Endometrial microvascular endothelial cells (primary cell): Measurements from ENCODE around the gene MUS81. TPM values are rescaled to one million over a fixed set of nuclear protein-coding genes. Genes with fewer than 3 reads are reported as not detected.
"Not testable (repeated sequence)": the region's sequence is repeated elsewhere in the genome, so short reads cannot be mapped to it uniquely, and the experiment has no call there.

ENCODE experiments used
- in situ Hi-C: cut with HindIII; loops from 2 replicates; pipeline ENCODE4 v1.10.0; 2017; ENCODE audit warnings: low sequenced_read_pairs, low pct_unique_long_range_greater_than_20kb; ENCODE audit errors: inconsistent ontology term
- total RNA-seq: library from RNA; depleted of rRNA; stranded (reverse); fragments of >200 nt; gene quantifications from one replicate; pipeline ENCODE4 v1.2.3, GENCODE V29; 2015; ENCODE audit errors: inconsistent ontology term

Gene MUS81, protein sequence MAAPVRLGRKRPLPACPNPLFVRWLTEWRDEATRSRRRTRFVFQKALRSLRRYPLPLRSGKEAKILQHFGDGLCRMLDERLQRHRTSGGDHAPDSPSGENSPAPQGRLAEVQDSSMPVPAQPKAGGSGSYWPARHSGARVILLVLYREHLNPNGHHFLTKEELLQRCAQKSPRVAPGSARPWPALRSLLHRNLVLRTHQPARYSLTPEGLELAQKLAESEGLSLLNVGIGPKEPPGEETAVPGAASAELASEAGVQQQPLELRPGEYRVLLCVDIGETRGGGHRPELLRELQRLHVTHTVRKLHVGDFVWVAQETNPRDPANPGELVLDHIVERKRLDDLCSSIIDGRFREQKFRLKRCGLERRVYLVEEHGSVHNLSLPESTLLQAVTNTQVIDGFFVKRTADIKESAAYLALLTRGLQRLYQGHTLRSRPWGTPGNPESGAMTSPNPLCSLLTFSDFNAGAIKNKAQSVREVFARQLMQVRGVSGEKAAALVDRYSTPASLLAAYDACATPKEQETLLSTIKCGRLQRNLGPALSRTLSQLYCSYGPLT
- total RNA-seq: 50.1 TPM

DNA sequence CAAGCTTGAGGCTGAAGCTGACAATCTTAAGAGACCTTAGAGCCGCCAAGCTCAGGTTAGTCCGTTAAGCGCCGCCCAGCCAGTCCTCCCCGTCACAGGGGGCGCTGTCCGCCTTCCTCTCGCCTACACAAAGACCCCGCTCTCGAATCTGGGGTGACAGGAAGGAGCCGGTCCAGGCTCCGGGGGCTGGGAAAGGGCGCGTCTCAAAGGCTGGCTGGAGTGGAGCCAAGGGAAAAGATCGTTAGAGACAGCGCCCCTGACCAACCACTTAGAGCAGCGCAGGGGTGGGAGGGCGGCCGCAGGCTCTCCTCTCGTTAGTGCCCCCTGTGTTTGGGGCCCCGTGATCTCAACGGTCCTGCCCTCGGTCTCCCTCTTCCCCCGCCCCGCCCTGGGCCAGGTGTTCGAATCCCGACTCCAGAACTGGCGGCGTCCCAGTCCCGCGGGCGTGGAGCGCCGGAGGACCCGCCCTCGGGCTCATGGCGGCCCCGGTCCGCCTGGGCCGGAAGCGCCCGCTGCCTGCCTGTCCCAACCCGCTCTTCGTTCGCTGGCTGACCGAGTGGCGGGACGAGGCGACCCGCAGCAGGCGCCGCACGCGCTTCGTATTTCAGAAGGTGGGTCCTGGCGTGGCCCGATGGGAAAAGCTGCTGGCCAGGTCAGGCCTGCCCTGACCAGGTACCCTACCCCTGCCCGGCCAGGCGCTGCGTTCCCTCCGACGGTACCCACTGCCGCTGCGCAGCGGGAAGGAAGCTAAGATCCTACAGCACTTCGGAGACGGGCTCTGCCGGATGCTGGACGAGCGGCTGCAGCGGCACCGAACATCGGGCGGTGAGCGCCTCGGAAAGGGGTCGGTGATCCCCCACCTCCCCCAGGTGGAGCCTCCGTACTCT lies at the start of gene MUS81:
MUS81 (plus strand) TSS at position 156 of the 887 bp plus-strand sequence; CDS start at position 477, 321 bp downstream.
- in situ Hi-C loops: no loop called here

DNA sequence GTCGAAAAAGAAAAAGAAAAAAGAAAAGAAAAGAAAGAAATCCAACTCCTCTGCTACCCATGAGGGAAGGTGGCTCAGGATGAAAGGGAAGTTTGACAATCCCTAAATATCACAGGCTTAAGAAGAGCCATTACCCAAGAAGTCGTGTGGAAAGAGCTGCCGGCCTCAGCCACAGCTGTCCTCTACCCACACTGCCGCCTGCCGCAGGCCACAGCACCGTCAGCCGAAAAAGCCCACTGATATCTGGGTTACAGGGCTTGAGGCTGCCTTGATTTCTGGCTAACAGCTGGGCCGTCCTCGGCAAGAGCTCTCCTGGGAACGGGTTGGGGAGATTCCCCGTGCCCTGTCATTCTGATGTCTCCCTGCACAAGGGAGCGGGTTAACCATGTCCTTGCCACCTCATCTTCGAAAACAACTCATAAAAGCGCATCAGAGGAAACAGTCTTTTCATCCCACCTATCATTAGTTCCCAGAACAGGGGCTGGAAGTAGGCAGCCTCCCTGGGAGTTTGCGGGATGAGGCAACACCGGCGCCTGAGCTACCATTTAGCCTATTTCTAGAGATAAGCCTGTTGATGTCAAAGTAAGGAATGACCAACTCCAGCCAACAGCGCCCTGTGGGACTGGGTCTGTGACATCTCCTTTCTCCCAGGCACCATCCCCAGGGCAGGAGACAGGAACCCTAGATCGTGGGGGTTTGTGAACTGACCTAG lies 48.3 kb upstream of the MUS81 start:
- in situ Hi-C loops: no loop called here

DNA sequence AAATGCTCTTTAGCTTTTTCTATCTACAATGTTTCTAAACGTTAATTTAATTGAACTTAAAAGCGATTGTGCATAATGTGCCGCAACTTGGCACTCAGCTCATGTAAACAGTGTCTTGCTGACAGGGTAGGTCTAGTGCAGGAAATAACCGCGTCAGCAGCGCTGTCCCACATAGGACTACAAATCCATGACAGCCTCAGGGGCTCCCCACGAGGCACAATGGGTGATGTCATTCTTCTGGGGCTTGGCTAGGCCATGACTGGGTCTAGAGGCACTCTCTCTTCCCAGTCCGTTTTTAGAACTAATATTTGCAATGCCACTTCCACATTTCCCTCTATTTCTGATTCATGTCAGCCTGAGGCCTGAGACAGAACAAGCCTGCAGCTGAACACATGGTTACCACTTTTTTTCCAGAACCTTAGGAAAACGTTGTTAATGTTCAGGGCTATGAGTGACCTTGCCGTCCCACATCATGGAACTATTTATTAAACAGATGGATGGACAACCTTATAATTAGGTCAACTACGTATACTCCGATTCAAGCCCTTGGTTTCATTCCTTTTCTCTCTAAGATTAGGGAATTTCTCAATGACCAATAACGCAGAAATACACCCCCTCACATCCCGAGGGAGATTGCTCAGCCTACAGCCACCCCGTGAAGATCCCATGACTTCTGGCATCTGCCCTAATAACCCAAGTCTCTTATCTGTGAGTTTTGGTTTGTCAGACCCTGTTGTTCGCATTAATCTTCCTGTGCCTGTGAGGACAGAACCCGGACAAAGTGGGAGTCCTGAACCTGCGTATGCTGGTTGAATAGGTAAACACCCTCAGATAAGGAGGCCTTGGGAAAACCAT lies 45.9 kb upstream of the MUS81 start:
- in situ Hi-C loops: no loop called here

- in situ Hi-C loops: no loop called here
Observed at GRCh38 chr11:65814986-65815565, 45.2 kb upstream of the MUS81 start.

DNA sequence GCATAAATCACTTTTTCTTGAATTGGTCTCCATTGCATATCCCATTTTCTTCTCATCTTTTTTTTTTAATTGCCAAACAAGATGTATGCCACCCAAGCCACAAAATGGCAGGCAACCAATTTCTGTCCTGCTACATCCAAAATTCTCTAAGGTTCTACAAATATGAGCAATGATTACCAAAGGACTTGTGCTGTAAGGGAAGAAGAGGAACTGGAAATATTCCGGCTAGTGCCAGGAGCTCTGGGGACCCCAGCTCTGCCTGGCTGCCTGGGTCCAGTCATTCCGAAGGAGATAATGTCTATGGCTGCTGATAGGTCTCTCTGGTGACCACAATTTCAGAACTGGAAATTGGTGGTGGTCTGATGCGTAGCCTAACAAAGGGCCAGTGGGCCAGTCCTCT lies 43.5 kb upstream of the MUS81 start:
- in situ Hi-C loops: no loop called here

DNA sequence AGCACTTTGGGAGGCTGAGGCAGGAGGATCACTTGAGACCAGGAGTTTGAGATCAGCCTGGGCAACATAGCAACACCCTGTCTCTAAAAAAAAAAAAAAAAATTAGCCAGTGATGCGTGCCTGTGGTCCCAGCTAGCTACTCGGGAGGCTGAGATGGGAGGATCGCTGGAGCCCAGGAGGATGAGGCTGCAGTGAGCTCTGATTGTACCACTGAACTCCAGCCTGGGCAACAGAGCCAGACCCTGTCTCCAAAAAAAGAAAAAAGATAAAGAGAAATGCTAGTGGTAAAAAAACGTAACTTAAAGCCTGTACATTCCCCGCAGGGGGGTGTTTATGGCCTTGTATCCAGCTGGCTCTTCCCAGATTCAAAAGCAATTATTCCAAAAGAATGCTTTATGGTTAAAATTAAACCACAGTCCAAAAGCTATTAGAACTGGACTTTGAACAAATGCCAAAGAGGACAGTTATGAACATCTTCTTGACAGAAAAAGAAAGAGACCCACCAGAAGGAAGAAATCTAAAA lies 42.9 kb upstream of the MUS81 start:
- in situ Hi-C loops: no loop called here

DNA sequence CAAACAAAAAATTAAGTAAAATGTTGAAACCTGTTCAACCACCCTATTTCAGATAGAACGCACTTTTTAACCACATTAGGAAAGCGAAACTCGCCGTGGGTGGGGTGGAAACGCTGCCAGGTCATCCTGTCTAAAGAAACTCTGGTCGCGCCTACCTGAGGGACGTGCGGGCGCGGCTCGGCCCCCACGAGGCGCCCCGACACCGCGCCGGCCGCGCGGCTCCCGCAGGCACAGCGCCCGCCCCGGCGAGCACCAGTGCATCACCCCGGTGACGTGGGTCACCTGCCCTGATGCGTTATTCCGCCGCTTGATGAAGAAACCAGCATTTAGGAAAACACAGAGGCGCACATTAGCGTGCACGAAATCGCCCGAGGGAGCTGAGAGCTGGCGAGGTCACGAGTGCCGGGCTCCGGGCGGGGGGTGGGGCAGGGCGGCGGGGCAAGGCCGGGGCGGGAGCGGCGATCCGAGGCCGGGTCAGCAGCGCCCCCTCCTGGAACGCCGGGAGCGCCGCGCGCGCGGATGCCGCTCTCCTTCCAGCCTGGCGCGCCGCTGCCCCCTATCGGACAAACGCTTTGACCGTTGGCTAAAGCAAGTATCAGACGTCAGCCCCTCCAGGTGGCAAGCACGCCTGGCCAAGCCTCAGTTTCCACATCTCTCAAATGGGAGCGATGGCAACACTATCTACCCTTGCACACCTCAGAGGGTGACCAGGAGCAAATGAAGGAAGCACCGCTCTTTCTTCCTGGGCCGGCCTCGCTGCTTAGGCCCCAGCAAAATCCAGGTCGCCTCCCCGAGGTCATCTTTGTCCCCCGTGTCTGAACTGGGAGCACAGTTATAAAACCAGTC lies 42.2 kb upstream of the MUS81 start:
- in situ Hi-C loops: no loop called here

DNA sequence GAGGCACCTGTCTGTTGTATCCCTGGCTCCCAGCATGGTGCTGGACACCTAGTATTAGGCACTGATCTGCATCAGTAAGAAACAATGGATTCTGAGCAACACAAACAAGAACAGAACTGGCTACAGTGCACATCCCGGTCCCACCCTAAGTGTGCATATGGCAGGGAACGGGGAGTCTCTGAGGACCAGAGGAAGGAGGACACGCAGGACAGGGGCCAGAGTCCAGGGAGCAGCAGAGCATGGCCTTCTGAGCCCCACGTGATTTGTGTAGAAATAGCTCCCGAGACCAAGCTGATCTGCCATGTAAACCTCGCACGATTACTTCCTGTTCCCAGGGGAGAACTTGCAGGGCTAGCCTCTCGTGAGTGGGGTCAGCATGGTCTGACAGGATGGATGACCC lies 39.1 kb upstream of the MUS81 start:
- in situ Hi-C loops: no loop called here

GRCh38 chr11:65822776-65823528 lies 37.3 kb upstream of the MUS81 start:
- in situ Hi-C loops: no loop called here

DNA sequence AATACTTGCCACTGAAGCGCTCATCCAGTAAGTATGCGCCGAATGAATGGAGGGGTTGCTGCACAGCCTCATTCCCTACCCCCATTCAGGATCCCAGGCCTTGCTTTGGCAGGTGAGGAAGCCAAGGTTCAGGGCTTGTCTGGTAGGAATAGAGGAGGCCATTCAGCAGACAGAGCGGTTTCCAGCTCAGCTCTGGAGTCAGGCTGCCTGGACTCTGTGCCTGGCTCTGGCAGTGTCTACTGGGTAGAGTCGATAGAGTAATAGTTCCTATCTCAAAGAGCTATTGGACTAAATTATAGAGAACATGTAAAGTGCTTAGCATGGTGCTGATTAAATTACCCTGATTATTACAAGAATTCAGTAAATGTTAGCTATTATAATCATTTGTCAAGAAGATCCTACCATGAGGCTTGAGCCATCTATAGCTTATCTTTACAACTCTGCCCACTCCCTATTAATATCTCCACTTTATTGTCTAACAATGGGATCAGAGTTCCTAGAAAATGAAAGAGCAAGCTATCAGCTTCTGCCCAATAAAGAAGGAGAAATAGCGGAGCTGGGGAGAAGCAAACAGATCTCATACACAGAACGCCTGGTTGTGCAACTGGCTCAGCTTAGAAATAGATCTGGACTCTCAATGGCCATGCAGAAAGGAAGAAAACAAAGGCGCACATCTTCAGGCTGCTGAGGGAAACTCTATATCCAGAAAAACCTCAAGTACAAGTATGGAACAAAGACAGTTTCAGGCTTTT lies 33.1 kb upstream of the MUS81 start:
- in situ Hi-C loops: no loop called here

- in situ Hi-C loops: no loop called here
Observed at GRCh38 chr11:65829459-65829858, 30.8 kb upstream of the MUS81 start.

DNA sequence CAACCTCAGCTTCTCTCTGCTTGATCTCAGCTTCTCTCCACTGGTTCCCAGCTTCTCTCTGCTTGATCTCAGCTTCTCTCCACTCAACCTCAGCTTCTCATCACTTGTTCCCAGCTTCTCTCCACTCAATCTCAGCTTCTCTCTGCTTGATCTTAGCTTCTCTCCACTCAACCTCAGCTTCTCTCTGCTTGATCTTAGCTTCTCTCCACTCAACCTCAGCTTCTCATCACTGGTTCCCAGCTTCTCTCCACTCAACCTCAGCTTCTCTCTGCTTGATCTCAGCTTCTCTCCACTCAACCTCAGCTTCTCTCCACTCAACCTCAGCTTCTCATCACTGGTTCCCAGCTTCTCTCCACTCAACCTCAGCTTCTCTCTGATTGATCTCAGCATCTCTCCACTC lies 28.0 kb upstream of the MUS81 start:
- in situ Hi-C loops: not testable (repeated sequence)

GRCh38 chr11:65833297-65834030 lies 26.8 kb upstream of the MUS81 start, which contains the start of gene SNX32:
SNX32 (plus strand) TSS chr11:65833963; CDS start chr11:65834066, 103 bp downstream.
- in situ Hi-C loops: no loop called here

DNA sequence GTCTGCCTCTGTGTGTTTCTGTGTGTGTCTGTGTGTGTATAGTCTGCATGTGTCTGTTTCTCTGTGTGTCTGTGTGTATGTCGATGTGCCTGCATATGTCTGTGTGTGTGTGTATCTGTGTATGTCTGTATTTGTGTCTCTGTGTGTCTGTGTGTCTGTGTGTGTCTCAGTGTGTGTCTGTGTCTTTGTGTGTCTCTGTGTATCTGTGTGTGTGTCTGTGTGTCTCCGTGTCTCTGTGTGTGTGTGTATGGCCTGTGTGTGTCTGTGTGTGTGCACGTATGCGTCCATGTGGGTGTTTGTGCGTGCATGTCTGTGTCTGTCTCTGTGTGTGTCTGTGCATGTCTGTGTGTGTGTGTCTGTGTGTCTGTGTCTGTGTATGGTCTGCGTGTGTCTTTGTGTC lies 26.0 kb upstream of the MUS81 start:
- in situ Hi-C loops: no loop called here

DNA sequence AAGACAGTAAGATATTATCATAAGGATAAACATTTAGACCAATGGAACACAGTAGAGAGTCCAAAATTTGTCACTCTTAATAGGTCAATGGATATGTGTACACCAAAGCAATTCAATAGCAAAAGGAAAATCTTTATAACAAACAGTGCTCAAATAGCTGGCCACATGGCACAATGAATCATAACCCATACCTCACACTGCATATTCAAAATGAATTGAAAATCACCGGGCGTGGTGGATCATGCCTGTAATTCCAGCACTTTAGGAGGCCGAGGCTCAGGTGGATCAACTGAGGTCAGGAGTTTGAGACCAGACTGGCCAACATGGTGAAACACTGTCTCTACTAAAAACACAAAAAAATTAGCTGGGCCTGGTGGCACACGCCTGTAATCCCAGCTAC lies 18.1 kb upstream of the MUS81 start:
- in situ Hi-C loops: no loop called here
